22Rv1 (cell line): ENCODE measurements around the gene AUTS2.

Source experiments
- H3K27ac ChIP-seq: fragments of 450-650 bp; 2 replicates; pipeline ENCODE4 v1.5.1; 2017
- ZFX ChIP-seq: fragments of 450-650 bp; IDR thresholded peaks from 2 replicates; pipeline ENCODE4 v1.6.1; 2017; ENCODE audit warnings: antibody characterized with exemption, borderline replicate concordance
- TF ChIP-seq, protein P1 (sequence below): fragments of 450-650 bp; IDR thresholded peaks from 2 replicates; pipeline ENCODE4 v1.5.1; 2017; ENCODE audit warnings: mild to moderate bottlenecking

Gene AUTS2

DNA sequence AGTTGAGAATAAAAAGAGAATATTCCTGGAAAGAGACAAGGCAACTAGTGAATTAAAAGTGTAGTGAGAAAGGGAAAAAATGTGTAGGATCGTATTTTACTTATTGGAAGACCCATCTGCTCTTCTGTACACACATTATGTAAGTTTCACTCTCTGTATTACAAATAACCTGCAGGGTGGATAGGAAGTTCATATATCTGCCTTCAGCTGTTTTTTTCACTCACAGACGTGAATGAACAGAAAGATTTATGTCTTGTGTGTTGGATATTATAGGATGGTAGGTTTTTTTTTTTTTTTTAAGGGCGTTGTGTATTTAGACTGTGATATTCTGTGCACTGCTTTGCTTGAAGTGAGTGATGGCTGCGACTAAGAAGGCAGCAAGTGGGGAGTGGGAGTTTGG lies 266.5 kb downstream of the AUTS2 start:
- H3K27ac ChIP-seq: no peak overlapping the region

DNA sequence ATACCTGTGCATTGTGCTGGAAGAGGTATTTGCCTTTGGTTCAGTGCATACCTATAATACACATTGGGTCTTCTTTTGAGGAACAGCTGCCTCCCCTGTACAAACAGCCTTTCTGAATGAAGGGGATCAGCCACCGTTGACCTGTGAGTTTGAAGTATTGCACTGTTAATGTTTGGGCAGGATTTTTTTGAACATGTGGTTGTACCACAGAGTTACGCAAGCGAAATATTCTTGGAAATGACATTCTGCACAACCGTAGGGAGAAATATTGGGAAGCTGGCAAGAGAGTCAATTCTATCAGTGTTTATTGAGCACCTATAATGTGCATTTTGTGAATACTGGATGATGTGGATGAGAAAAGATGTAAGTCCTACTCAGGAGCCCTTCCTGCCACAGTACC lies 270.6 kb downstream of the AUTS2 start:
- no peak for TF ChIP-seq ZFX
- TF ChIP-seq, protein P1, sequence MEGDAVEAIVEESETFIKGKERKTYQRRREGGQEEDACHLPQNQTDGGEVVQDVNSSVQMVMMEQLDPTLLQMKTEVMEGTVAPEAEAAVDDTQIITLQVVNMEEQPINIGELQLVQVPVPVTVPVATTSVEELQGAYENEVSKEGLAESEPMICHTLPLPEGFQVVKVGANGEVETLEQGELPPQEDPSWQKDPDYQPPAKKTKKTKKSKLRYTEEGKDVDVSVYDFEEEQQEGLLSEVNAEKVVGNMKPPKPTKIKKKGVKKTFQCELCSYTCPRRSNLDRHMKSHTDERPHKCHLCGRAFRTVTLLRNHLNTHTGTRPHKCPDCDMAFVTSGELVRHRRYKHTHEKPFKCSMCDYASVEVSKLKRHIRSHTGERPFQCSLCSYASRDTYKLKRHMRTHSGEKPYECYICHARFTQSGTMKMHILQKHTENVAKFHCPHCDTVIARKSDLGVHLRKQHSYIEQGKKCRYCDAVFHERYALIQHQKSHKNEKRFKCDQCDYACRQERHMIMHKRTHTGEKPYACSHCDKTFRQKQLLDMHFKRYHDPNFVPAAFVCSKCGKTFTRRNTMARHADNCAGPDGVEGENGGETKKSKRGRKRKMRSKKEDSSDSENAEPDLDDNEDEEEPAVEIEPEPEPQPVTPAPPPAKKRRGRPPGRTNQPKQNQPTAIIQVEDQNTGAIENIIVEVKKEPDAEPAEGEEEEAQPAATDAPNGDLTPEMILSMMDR: no peak

More for the DNA sequence above, 266.5 kb downstream of the AUTS2 start:
- TF ChIP-seq, protein P1: no peak
- TF ChIP-seq ZFX: no peak

DNA sequence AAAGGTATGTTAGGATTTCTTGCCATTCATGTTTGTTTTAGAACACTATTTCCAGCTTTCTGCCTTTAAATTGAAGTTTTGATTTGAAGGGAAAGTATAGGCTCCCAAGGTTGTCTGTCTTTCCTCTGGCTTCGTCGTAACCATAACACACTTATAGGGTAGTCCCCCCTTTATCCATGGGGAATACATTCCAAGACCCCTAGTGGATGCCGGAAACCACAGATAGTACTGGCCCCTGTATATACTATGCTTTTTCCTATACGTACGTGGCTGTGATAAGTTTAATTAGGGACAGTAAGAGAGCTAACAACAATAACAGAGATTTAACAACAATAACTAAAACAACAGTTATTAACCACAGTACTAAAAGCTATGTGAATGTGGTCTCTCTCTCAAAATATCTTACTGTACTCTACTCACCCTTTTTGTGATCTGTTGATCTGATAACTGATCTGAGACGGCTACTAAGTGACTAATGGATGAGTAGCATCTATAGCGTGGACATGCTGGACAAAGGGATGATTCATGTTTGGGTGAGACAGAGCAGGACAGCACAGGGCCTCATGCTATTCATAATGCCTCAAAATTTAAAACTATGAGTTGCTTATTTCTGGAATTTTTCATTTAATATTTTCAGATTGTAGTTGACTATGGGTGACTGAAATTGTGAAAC lies 273.1 kb downstream of the AUTS2 start:
- TF ChIP-seq ZFX: no peak
- no peak overlapping the region for H3K27ac ChIP-seq

More for the DNA sequence above, 270.6 kb downstream of the AUTS2 start:
- H3K27ac ChIP-seq: no peak overlapping the region

DNA sequence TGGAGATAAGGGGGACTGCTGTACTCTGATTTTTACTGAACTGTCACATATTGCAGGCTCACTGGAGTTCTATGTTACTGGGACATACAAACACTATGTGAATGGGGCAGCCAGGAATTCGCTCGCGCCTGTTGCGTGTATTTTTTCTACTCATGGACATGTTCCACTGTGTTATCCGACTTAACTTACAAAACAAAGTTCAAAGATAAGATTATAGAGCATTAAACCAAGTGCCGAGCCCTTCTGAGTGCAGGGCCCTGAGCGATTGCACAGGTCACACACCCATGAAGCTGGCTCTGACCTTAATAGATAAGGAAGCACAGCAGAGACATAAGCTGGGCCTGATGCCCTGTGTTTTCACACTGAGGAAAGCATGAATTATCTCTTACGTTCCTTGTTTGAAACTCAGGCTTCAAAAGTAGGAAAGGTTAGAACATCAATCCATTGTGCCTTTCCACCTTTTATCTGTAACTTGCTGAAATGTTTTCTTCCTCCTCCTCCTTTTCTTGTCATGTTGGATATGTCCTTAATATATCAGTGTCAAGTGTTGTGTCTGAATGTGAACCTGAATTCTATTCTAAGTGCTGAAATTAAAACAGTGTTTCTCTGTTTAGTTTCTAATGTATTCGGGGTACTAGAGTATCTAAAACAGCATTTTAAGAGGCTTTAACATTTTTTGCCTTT lies 273.8 kb downstream of the AUTS2 start:
- TF ChIP-seq, protein P1: no peak
- no peak for TF ChIP-seq ZFX
- no peak overlapping the region for H3K27ac ChIP-seq

DNA sequence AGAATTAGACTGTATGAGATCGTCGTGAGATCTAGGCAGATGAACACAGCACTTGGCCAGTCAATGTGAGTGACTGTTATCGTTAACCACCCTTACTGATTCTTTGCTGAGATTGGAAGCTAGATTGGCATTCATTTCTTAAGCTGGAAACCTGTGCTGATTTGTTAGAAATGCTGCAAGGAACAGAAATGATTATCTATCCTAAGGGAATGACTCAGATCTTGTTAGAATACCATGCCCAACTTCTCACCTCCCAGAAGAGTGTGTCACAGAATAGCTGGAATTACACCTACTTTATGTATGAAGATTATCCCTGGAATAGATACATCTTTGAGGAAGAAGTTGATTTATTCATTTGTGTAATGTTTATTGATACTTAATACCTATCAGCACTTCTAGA lies 275.2 kb downstream of the AUTS2 start:
- TF ChIP-seq, protein P1: no peak
- no peak for TF ChIP-seq ZFX
- no peak overlapping the region for H3K27ac ChIP-seq

DNA sequence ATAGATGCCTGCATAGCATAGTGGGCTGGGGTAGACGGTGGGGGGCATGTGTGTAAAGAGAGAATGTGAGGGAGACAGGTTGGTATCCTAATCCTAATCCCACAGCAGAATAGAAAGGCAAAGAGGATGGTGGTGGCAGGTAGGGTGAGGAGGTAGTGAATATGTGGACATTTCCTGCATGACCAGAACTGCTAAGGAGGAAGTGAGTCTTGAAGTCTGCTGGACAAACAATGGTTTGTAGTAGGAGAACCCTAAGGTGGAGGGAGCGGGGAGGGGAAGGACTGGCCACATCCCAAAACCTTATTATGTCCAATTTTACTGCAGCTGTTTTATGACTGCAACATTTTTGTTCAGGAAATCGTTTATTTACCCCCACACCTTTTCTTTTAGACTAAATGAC lies 279.7 kb downstream of the AUTS2 start:
- H3K27ac ChIP-seq: no peak overlapping the region
- TF ChIP-seq, protein P1: no peak
- no peak for TF ChIP-seq ZFX

DNA sequence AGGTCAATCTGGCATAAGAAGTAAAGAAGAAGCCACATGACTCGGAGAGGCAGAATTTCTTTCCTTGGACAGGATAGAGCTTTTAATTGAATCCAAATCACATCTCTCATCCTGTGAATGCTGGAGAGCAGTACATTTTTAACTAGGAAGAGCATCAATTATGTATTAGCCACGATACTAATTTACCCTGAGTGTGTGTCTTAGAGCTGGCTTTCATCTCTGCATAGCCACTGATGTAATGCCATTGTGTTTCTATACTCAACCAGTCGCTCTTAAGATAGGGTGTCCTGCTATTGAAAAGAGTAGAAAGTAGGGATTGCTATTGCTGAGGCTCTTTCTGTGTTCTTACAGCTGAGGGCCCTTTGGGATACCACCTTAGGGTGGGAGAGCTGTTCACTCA lies 280.3 kb downstream of the AUTS2 start:
- H3K27ac ChIP-seq: no peak overlapping the region
- no peak for TF ChIP-seq ZFX
- TF ChIP-seq, protein P1: no peak
